ENCODE measurements around the gene STK17A. TPM values are rescaled to one million over a fixed set of nuclear protein-coding genes. Genes with fewer than 3 reads are reported as not detected.

The STK17A gene
- total and polyA plus RNA-seq, 2 donors from 2014 or later = 12.8 to 15.5 TPM

DNA sequence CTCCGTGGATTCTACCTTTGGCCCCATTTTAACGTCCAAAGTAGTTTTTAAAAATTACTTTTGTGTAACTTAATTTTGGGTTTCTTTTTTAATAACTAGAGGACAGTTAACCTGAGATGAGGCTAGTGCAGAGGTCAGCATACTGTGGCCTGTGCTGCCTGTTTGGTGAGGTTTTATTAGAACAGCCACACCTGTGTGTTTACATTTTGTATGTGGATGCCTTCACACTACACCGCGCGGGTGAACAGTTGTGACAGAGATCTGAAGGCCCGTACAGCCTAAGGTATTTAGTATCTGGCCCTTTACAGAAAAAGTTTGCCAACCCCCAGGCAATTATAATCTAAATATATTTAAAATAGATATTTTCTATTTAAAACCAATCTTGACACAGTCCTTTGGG, 46.9 kb downstream of the STK17A start:
- no peak for DNase-seq
- Histone ChIP-seq H3K27me3 (ENCODE audit: control insufficient read depth, insufficient read depth, low read length) (no peaks in the 10 kb centered on the region), H3K27ac (ENCODE audit: low read depth in 2 of 2, low read length in 2 of 2) (no peak overlapping the region), H3K36me3 (ENCODE audit: control insufficient read depth in 2 of 3, insufficient read depth in 3 of 3, low read length in 3 of 3) (peaks cover 0 to 15% (median 0%) of the 10 kb centered on the region in 3 donors), H3K9ac (ENCODE audit: low read length in 3 of 3) (no peak overlapping the region), H3K9me3 (ENCODE audit: control insufficient read depth in 2 of 3, insufficient read depth in 1 of 3, low read length in 3 of 3) (no peaks in the 10 kb centered on the region), H3K4me1 (ENCODE audit: control insufficient read depth in 2 of 3, insufficient read depth in 2 of 3, low read depth in 1 of 3, low read length in 3 of 3) (no peaks in the 10 kb centered on the region), H3K4me3 (ENCODE audit: low read length in 3 of 3) (no peak overlapping the region)
- intact Hi-C loops (cut with DNase I) = no loop called here
- TF ChIP-seq, protein P1, sequence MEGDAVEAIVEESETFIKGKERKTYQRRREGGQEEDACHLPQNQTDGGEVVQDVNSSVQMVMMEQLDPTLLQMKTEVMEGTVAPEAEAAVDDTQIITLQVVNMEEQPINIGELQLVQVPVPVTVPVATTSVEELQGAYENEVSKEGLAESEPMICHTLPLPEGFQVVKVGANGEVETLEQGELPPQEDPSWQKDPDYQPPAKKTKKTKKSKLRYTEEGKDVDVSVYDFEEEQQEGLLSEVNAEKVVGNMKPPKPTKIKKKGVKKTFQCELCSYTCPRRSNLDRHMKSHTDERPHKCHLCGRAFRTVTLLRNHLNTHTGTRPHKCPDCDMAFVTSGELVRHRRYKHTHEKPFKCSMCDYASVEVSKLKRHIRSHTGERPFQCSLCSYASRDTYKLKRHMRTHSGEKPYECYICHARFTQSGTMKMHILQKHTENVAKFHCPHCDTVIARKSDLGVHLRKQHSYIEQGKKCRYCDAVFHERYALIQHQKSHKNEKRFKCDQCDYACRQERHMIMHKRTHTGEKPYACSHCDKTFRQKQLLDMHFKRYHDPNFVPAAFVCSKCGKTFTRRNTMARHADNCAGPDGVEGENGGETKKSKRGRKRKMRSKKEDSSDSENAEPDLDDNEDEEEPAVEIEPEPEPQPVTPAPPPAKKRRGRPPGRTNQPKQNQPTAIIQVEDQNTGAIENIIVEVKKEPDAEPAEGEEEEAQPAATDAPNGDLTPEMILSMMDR (IDR thresholded peaks at IDR 0.05; ENCODE audit: borderline replicate concordance, extremely low read depth, insufficient read depth) = no peak
- FAIRE-seq = no peak

DNA sequence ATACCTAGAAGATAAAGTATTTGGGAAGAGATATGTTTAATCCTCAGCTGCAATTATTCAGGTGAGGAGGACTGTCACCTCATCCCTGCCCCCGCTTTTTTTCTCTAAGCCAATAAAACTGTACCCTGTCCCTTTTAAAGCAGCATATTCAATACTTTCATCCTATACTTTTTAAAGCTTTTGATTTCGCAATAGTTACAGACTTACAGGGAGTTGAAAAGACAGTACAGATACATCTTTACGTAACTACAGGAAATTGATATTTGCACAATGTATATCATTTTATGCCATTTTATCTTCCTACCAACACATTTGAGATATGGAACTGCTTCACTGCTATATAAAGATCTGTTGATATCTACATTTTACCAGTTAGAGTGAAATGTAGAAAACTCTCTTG, 47.6 kb downstream of the STK17A start:
- no peaks in the 10 kb centered on the region for H3K9me3 ChIP-seq (ENCODE audit: control insufficient read depth in 2 of 3, insufficient read depth in 1 of 3, low read length in 3 of 3)
- no peak overlapping the region for H3K27ac ChIP-seq (ENCODE audit: low read depth in 2 of 2, low read length in 2 of 2)
- H3K36me3 ChIP-seq (ENCODE audit: control insufficient read depth in 2 of 3, insufficient read depth in 3 of 3, low read length in 3 of 3) = peaks cover 2 to 16% (median 3%) of the 10 kb centered on the region in 3 donors
- TF ChIP-seq, protein P1 (IDR thresholded peaks at IDR 0.05; ENCODE audit: borderline replicate concordance, extremely low read depth, insufficient read depth) = no peak
- H3K9ac ChIP-seq (ENCODE audit: low read length in 3 of 3) = no peak overlapping the region
- FAIRE-seq (no peak), DNase-seq (no peak)
- no peak overlapping the region for H3K4me3 ChIP-seq (ENCODE audit: low read length in 3 of 3)
- H3K27me3 ChIP-seq (ENCODE audit: control insufficient read depth, insufficient read depth, low read length) = no peaks in the 10 kb centered on the region
- H3K4me1 ChIP-seq (ENCODE audit: control insufficient read depth in 2 of 3, insufficient read depth in 2 of 3, low read depth in 1 of 3, low read length in 3 of 3) = no peaks in the 10 kb centered on the region
- intact Hi-C loops (cut with DNase I) = no loop called here

DNA sequence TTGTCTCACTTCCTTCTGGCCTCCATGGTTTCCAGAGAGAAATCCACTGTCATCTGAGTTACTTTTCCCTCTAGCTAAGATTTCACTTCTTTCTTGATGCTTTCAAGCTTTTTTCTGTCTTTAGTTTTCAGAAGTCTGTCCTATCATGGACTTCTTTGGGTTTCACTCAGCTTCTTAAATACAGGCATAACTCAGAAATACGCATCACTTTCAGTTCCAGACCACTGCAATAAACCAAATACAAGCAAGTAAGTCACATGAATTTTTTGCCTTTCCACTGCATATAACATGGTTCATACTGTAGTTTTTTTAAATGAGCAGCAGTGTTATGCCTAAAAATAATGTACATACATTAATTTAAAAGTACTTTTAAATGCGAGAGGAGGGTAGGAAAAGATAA, 48.7 kb downstream of the STK17A start:
- Histone ChIP-seq H3K27ac (ENCODE audit: low read depth in 2 of 2, low read length in 2 of 2) (no peak overlapping the region), H3K4me1 (ENCODE audit: control insufficient read depth in 2 of 3, insufficient read depth in 2 of 3, low read depth in 1 of 3, low read length in 3 of 3) (no peaks in the 10 kb centered on the region), H3K9me3 (ENCODE audit: control insufficient read depth in 2 of 3, insufficient read depth in 1 of 3, low read length in 3 of 3) (no peaks in the 10 kb centered on the region), H3K4me3 (ENCODE audit: low read length in 3 of 3) (no peak overlapping the region), H3K27me3 (ENCODE audit: control insufficient read depth, insufficient read depth, low read length) (no peaks in the 10 kb centered on the region), H3K36me3 (ENCODE audit: control insufficient read depth in 2 of 3, insufficient read depth in 3 of 3, low read length in 3 of 3) (peaks cover 2 to 19% (median 5%) of the 10 kb centered on the region in 3 donors), H3K9ac (ENCODE audit: low read length in 3 of 3) (no peak overlapping the region)
- intact Hi-C loops (cut with DNase I) = no loop called here
- DNase-seq (no peak), FAIRE-seq (no peak)
- TF ChIP-seq, protein P1 (IDR thresholded peaks at IDR 0.05; ENCODE audit: borderline replicate concordance, extremely low read depth, insufficient read depth) = no peak

DNA sequence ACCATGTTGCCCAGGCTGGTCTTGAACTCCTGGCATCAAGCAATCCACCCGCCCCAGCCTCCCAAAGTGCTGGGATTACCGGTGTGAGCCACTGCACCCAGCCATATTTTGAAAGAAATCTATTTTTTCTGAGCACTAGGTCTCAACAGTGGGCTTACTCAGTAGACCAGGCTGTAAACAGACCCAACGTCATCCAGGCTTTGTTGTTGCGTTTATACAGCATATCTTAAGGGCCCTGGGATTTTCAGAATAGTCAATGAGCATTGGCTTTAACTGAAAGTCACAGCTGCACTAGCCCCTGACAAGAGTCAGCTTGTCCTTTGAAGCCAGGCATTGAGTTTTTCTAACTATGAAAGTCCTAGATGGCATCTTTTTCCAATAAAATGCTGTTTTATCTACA, 49.8 kb downstream of the STK17A start:
- Histone ChIP-seq H3K4me3 (ENCODE audit: low read length in 3 of 3) (no peak overlapping the region), H3K36me3 (ENCODE audit: control insufficient read depth in 2 of 3, insufficient read depth in 3 of 3, low read length in 3 of 3) (peaks cover 2 to 19% (median 5%) of the 10 kb centered on the region in 3 donors)
- FAIRE-seq = no peak

More for the DNA sequence above, 49.8 kb downstream of the STK17A start:
- TF ChIP-seq, protein P1 (IDR thresholded peaks at IDR 0.05; ENCODE audit: borderline replicate concordance, extremely low read depth, insufficient read depth) = no peak
- Histone ChIP-seq H3K9ac (ENCODE audit: low read length in 3 of 3) (no peak overlapping the region), H3K4me1 (ENCODE audit: control insufficient read depth in 2 of 3, insufficient read depth in 2 of 3, low read depth in 1 of 3, low read length in 3 of 3) (no peaks in the 10 kb centered on the region), H3K27ac (ENCODE audit: low read depth in 2 of 2, low read length in 2 of 2) (no peak overlapping the region), H3K27me3 (ENCODE audit: control insufficient read depth, insufficient read depth, low read length) (no peaks in the 10 kb centered on the region), H3K9me3 (ENCODE audit: control insufficient read depth in 2 of 3, insufficient read depth in 1 of 3, low read length in 3 of 3) (no peaks in the 10 kb centered on the region)
- DNase-seq = no peak
- intact Hi-C loops (cut with DNase I) = no loop called here
